PFSK-1 (cell line): ENCODE measurements around the gene IGFBPL1.

Experiments used
- POLR2AphosphoS5 ChIP-seq: IDR thresholded peaks from 2 replicates; pipeline ENCODE4 v1.6.1; 2012; ENCODE audit warnings: low read depth, mild to moderate bottlenecking, control low read depth, low read length, moderate library complexity
- SIN3A ChIP-seq: IDR thresholded peaks from 2 replicates; pipeline ENCODE4 v1.6.1; 2012; ENCODE audit warnings: mild to moderate bottlenecking, low read length, moderate library complexity, borderline replicate concordance; ENCODE audit not compliant: insufficient read depth
- TF ChIP-seq, protein P1 (sequence below), 2 experiments: IDR thresholded peaks; 2 replicates each; pipeline versions ENCODE4 v1.6.1 to v1.8.0; 2011 to 2012; ENCODE audit warnings: low read depth in 2 of 2, low read length in 2 of 2, control low read depth in 1 of 2, inconsistent platforms in 1 of 2, mild to moderate bottlenecking in 1 of 2, moderate library complexity in 1 of 2; ENCODE audit not compliant: insufficient read depth in 1 of 2

DNA sequence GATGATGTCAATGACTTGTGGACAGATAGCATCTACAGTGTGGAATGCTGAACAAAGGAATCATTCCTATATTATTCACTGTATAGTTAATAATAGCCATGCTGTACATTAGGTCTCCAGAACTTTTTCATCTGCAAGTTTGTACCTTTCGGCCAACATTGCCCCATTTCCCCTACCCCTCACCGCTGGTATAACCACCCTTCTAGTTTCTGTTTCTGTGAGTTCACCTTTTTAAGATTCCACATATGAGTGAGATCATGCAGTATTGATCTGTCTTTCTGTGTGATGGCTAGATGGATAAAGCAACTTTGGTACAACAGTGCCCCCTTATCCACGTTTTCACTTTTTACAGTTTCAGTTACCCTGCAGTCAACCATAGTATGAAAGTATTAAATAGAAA, 50.6 kb downstream of the IGFBPL1 start:
- no peak for TF ChIP-seq POLR2AphosphoS5
- TF ChIP-seq, protein P1, sequence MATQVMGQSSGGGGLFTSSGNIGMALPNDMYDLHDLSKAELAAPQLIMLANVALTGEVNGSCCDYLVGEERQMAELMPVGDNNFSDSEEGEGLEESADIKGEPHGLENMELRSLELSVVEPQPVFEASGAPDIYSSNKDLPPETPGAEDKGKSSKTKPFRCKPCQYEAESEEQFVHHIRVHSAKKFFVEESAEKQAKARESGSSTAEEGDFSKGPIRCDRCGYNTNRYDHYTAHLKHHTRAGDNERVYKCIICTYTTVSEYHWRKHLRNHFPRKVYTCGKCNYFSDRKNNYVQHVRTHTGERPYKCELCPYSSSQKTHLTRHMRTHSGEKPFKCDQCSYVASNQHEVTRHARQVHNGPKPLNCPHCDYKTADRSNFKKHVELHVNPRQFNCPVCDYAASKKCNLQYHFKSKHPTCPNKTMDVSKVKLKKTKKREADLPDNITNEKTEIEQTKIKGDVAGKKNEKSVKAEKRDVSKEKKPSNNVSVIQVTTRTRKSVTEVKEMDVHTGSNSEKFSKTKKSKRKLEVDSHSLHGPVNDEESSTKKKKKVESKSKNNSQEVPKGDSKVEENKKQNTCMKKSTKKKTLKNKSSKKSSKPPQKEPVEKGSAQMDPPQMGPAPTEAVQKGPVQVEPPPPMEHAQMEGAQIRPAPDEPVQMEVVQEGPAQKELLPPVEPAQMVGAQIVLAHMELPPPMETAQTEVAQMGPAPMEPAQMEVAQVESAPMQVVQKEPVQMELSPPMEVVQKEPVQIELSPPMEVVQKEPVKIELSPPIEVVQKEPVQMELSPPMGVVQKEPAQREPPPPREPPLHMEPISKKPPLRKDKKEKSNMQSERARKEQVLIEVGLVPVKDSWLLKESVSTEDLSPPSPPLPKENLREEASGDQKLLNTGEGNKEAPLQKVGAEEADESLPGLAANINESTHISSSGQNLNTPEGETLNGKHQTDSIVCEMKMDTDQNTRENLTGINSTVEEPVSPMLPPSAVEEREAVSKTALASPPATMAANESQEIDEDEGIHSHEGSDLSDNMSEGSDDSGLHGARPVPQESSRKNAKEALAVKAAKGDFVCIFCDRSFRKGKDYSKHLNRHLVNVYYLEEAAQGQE (IDR thresholded peaks at IDR 0.05; ENCODE audit: insufficient read depth in 1 of 2, low read depth in 2 of 2, low read length in 2 of 2): no peak
- no peak for TF ChIP-seq SIN3A
